ENCODE measurements around the gene LHFPL3.

LHFPL3 gene

GRCh38 chr7:104906556-104906955 is 578.2 kb downstream of the LHFPL3 start:
- TF ChIP-seq L3MBTL2 (conservative IDR thresholded peaks at IDR 0.05) (no peak), ELF4 (IDR thresholded peaks at IDR 0.05) (no peak), NFRKB (IDR thresholded peaks at IDR 0.05) (no peak), LEF1 (IDR thresholded peaks at IDR 0.05; ENCODE audit: borderline replicate concordance) (no peak), HDGF (IDR thresholded peaks at IDR 0.05; ENCODE audit: borderline replicate concordance) (no peak), SP1 (IDR thresholded peaks at IDR 0.05) (no peak), SUZ12 (IDR thresholded peaks at IDR 0.05) (no peak), ZNF384 (IDR thresholded peaks at IDR 0.05) (no peak), TARDBP (IDR thresholded peaks at IDR 0.05) (no peak), ARNT (IDR thresholded peaks at IDR 0.05) (no peak), FOXM1 (IDR thresholded peaks at IDR 0.05; ENCODE audit: borderline replicate concordance) (no peak), FOXK2 (IDR thresholded peaks at IDR 0.05) (no peak)
- CTCF ChIA-PET: no interaction called here
- DNase-seq (ENCODE audit: extremely low spot score): no peak
- POLR2A ChIA-PET: no interaction called here

GRCh38 chr7:104908636-104909035 is 580.2 kb downstream of the LHFPL3 start:
- ChIA-PET CTCF (interaction anchor here (2.3 kb wide), 1 partner anchor 26 kb away, joined by 6 read pairs; no protein-coding TSS in a partner anchor), POLR2A (no interaction called here)
- no peak for DNase-seq (ENCODE audit: extremely low spot score)
- TF ChIP-seq PKNOX1 (IDR thresholded peaks at IDR 0.05) (no peak), CTBP1 (IDR thresholded peaks at IDR 0.05; ENCODE audit: borderline replicate concordance) (no peak), FOXK2 (IDR thresholded peaks at IDR 0.05) (no peak), BHLHE40 (IDR thresholded peaks at IDR 0.05; ENCODE audit: borderline replicate concordance) (no peak), NFRKB (IDR thresholded peaks at IDR 0.05) (no peak), FOXA1 (IDR thresholded peaks at IDR 0.05) (no peak), TARDBP (IDR thresholded peaks at IDR 0.05) (no peak), ELF4 (IDR thresholded peaks at IDR 0.05) (no peak), ZNF384 (IDR thresholded peaks at IDR 0.05) (no peak), SP1 (IDR thresholded peaks at IDR 0.05) (no peak), FOXM1 (IDR thresholded peaks at IDR 0.05; ENCODE audit: borderline replicate concordance) (no peak), HDGF (IDR thresholded peaks at IDR 0.05; ENCODE audit: borderline replicate concordance) (no peak), SUZ12 (IDR thresholded peaks at IDR 0.05) (no peak), ARNT (IDR thresholded peaks at IDR 0.05) (no peak), LEF1 (IDR thresholded peaks at IDR 0.05; ENCODE audit: borderline replicate concordance) (no peak), L3MBTL2 (conservative IDR thresholded peaks at IDR 0.05) (no peak)

DNA sequence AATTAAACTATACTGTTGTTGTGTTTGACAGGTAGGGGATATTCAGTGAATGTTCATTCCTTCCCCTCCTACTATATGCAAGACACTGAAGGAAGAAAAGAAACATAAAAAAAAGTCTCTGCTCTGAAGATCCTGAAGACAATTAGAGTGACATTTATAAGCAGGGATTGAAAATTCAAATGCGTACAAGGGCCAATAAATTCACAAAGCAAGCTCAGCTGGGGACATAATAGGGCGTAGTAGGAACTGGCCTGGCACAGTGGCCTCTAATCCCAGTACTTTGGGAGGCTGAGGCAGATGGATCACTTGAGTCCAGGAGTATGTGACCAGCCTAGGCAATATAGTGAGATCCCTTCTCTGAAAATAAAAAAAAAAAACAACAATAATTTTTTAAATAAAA is 580.7 kb downstream of the LHFPL3 start:
- ChIA-PET POLR2A (no interaction called here), CTCF (interaction anchor here (2.3 kb wide), 1 partner anchor 26 kb away, joined by 6 read pairs; no protein-coding TSS in a partner anchor)
- no peak for DNase-seq (ENCODE audit: extremely low spot score)
- TF ChIP-seq HDGF (IDR thresholded peaks at IDR 0.05; ENCODE audit: borderline replicate concordance) (no peak), FOXK2 (IDR thresholded peaks at IDR 0.05) (no peak), FOXA1 (IDR thresholded peaks at IDR 0.05) (no peak), BHLHE40 (IDR thresholded peaks at IDR 0.05; ENCODE audit: borderline replicate concordance) (no peak), NFRKB (IDR thresholded peaks at IDR 0.05) (no peak), PKNOX1 (IDR thresholded peaks at IDR 0.05) (no peak), CTBP1 (IDR thresholded peaks at IDR 0.05; ENCODE audit: borderline replicate concordance) (no peak), ELF4 (IDR thresholded peaks at IDR 0.05) (no peak), TARDBP (IDR thresholded peaks at IDR 0.05) (no peak), ZNF384 (IDR thresholded peaks at IDR 0.05) (no peak), SP1 (IDR thresholded peaks at IDR 0.05) (no peak), ARNT (IDR thresholded peaks at IDR 0.05) (no peak), SUZ12 (IDR thresholded peaks at IDR 0.05) (no peak), LEF1 (IDR thresholded peaks at IDR 0.05; ENCODE audit: borderline replicate concordance) (no peak), FOXM1 (IDR thresholded peaks at IDR 0.05; ENCODE audit: borderline replicate concordance) (no peak), L3MBTL2 (conservative IDR thresholded peaks at IDR 0.05) (no peak)

DNA sequence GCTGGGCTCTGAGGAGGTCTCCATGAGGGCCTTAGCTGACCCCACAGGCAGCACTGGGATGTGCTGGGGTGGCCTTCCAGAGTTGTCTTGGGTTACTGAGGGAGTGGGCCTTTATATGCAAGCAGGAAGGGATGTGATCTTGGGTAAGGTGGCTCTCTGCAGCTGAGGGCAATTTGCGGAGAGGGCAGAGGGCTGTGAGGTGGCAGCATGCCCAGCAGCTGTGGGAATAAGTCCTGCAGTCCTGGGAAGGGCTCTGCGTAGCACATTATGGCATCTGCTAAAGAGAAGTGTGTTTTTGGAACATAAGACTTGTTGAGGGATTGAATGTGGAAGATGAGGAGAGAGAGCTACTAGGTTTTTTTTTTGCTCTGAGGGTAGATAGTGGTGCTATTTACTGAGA is 586.0 kb downstream of the LHFPL3 start:
- DNase-seq (ENCODE audit: extremely low spot score): no peak

GRCh38 chr7:104921596-104921995 is 593.2 kb downstream of the LHFPL3 start:
- no peak for DNase-seq (ENCODE audit: extremely low spot score)
- POLR2A ChIA-PET: no interaction called here
- CTCF ChIA-PET: interaction anchor here (0.9 to 1.1 kb wide), 3 partner anchors 36 to 60 kb away, joined by 3 to 5 read pairs (median 4); no protein-coding TSS in a partner anchor
- TF ChIP-seq L3MBTL2 (conservative IDR thresholded peaks at IDR 0.05) (no peak), PKNOX1 (IDR thresholded peaks at IDR 0.05) (no peak), CTBP1 (IDR thresholded peaks at IDR 0.05; ENCODE audit: borderline replicate concordance) (no peak), NFRKB (IDR thresholded peaks at IDR 0.05) (no peak)

More for the DNA sequence above, 586.0 kb downstream of the LHFPL3 start:
- POLR2A ChIA-PET: interaction anchor here (1.0 kb wide), 1 partner anchor 31 kb away, joined by 4 read pairs; no protein-coding TSS in a partner anchor
- TF ChIP-seq FOXM1 (IDR thresholded peaks at IDR 0.05; ENCODE audit: borderline replicate concordance) (no peak), CTBP1 (IDR thresholded peaks at IDR 0.05; ENCODE audit: borderline replicate concordance) (no peak)
- CTCF ChIA-PET: interaction anchor here (0.6 kb wide), 2 partner anchors 573 to 1764 kb away, joined by 3 read pairs; no protein-coding TSS in a partner anchor

- ChIA-PET POLR2A (no interaction called here), CTCF (interaction anchor here (0.7 to 1.1 kb wide), 3 partner anchors 35 to 45 kb away, joined by 3 to 5 read pairs (median 4); no protein-coding TSS in a partner anchor)
- TF ChIP-seq TARDBP (IDR thresholded peaks at IDR 0.05) (no peak), FOXM1 (IDR thresholded peaks at IDR 0.05; ENCODE audit: borderline replicate concordance) (no peak), BHLHE40 (IDR thresholded peaks at IDR 0.05; ENCODE audit: borderline replicate concordance) (no peak), L3MBTL2 (conservative IDR thresholded peaks at IDR 0.05) (no peak), HDGF (IDR thresholded peaks at IDR 0.05; ENCODE audit: borderline replicate concordance) (no peak), FOXK2 (IDR thresholded peaks at IDR 0.05) (no peak)
- DNase-seq (ENCODE audit: extremely low spot score): no peak
Observed at GRCh38 chr7:104922182-104923009, 594.0 kb downstream of the LHFPL3 start.

All from HEK293T (cell line).